ENCODE data around the gene ZC3H11A.

DNA sequence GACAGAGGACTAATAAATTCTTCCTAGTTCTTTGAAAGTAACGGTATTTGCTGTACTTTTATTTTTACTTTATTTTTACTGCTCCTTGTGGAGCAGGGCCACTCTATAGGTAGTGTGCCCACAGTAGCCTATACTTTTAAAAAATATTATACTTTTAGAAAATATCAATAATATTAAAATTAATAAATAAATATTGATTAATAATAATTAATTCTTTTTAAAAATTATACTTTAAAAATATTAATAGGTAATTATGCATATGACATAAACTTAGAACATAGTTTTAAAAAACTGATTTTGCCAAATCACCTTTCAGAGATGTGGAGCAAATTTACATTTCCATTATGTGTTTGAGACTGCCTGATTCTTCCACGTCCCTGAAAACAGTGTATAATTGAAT, 30.8 kb downstream of the ZC3H11A start:
- TF ChIP-seq, protein P1, sequence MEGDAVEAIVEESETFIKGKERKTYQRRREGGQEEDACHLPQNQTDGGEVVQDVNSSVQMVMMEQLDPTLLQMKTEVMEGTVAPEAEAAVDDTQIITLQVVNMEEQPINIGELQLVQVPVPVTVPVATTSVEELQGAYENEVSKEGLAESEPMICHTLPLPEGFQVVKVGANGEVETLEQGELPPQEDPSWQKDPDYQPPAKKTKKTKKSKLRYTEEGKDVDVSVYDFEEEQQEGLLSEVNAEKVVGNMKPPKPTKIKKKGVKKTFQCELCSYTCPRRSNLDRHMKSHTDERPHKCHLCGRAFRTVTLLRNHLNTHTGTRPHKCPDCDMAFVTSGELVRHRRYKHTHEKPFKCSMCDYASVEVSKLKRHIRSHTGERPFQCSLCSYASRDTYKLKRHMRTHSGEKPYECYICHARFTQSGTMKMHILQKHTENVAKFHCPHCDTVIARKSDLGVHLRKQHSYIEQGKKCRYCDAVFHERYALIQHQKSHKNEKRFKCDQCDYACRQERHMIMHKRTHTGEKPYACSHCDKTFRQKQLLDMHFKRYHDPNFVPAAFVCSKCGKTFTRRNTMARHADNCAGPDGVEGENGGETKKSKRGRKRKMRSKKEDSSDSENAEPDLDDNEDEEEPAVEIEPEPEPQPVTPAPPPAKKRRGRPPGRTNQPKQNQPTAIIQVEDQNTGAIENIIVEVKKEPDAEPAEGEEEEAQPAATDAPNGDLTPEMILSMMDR (IDR thresholded peaks at IDR 0.05) = no peak
- TF ChIP-seq EZH2 (IDR thresholded peaks at IDR 0.05) (no peak), EZH2phosphoT487 (IDR thresholded peaks at IDR 0.05) (no peak)

Measured in neural progenitor cell (in vitro differentiated cells).